Loucy (cell line): ENCODE data around the gene FGF11.

ENCODE experiments used
- CTCF ChIP-seq: fragments of 200-600 bp; sonication (generic); conservative IDR thresholded peaks from 2 replicates; pipeline ENCODE4 v1.5.1; 2014; ENCODE audit warnings: mild to moderate bottlenecking, antibody characterized with exemption, low read length
- EZH2phosphoT487 ChIP-seq: fragments of 200-600 bp; IDR thresholded peaks from 2 replicates; pipeline ENCODE4 v1.6.1; 2018; ENCODE audit warnings: antibody characterized with exemption, mild to moderate bottlenecking, moderate library complexity, borderline replicate concordance

- TF ChIP-seq CTCF (no peak), EZH2phosphoT487 (no peak)
Observed at GRCh38 chr17:7465597-7466275, 26.4 kb downstream of the FGF11 start.
